ENCODE measurements around the gene STIMATE.

STIMATE gene

DNA sequence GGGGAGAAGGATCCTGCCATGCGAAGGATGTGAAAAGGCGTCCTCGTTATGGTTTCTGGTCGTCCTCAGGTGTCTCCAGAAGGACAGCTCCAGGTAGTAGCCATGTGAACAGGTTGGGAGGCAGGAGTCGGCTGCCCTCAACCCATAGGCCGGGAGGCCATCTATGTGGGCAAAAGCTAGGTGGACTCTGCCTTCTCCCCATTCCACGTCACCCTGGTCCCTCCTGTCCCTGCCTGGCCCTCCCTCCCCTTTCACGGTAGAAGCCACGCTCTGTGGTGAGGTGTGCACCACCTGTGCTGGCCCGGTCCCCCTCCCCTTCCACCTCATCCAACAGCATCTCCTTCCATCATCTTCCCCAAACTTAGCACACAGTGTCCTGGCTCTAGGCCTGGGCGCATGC is 86.4 kb downstream of the STIMATE start:
- no peaks in the 10 kb centered on the region for H3K36me3 ChIP-seq (ENCODE audit: insufficient read depth, low read length)
- no peak overlapping the region for H2AFZ ChIP-seq (ENCODE audit: low read depth, low read length)
- H3K4me3 ChIP-seq (ENCODE audit: low read length): no peak overlapping the region
- no peaks in the 10 kb centered on the region for H3K9me3 ChIP-seq (ENCODE audit: low read length)
- no peaks in the 10 kb centered on the region for H3K4me1 ChIP-seq (ENCODE audit: insufficient read depth, low read length)
- no peaks in the 10 kb centered on the region for H3K27me3 ChIP-seq (ENCODE audit: insufficient read depth, low read length)

- Histone ChIP-seq H3K4me1 (ENCODE audit: insufficient read depth, low read length) (no peaks in the 10 kb centered on the region), H3K4me3 (ENCODE audit: low read length) (no peak overlapping the region), H3K36me3 (ENCODE audit: insufficient read depth, low read length) (no peaks in the 10 kb centered on the region), H2AFZ (ENCODE audit: low read depth, low read length) (no peak overlapping the region), H3K27me3 (ENCODE audit: insufficient read depth, low read length) (no peaks in the 10 kb centered on the region), H3K9me3 (ENCODE audit: low read length) (no peaks in the 10 kb centered on the region)
These were observed 87.5 kb downstream of the STIMATE start for GRCh38 chr3:52809662-52810377.

DNA sequence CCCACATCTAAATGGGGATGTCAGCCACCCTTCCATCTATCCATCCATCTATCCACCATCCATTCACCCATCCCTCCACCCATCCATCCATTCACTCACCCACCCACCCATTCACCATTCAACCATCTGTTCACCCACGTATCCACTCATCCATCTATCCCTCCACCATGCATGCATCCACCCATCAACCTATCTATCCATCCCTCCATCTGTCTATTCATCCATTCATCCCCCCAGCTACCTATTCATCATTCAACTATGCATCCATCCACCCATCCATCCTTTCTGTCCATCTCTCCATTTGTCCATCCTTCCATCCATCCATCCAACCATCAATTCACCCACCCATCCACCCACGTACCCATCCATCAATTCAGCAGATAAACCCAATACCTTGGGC is 88.2 kb downstream of the STIMATE start:
- Histone ChIP-seq H3K4me3 (ENCODE audit: low read length) (no peak overlapping the region), H3K27me3 (ENCODE audit: insufficient read depth, low read length) (no peaks in the 10 kb centered on the region), H3K36me3 (ENCODE audit: insufficient read depth, low read length) (no peaks in the 10 kb centered on the region), H2AFZ (ENCODE audit: low read depth, low read length) (no peak overlapping the region), H3K4me1 (ENCODE audit: insufficient read depth, low read length) (no peaks in the 10 kb centered on the region), H3K9me3 (ENCODE audit: low read length) (no peaks in the 10 kb centered on the region)

- Histone ChIP-seq H3K27me3 (ENCODE audit: insufficient read depth, low read length) (no peaks in the 10 kb centered on the region), H3K36me3 (ENCODE audit: insufficient read depth, low read length) (no peaks in the 10 kb centered on the region), H3K4me1 (ENCODE audit: insufficient read depth, low read length) (no peaks in the 10 kb centered on the region), H3K4me3 (ENCODE audit: low read length) (no peak overlapping the region), H2AFZ (ENCODE audit: low read depth, low read length) (no peak overlapping the region), H3K9me3 (ENCODE audit: low read length) (no peaks in the 10 kb centered on the region)
These were observed 91.9 kb downstream of the STIMATE start for GRCh38 chr3:52805270-52806039.

- H3K27me3 ChIP-seq (ENCODE audit: insufficient read depth, low read length): no peaks in the 10 kb centered on the region
- H3K36me3 ChIP-seq (ENCODE audit: insufficient read depth, low read length): no peaks in the 10 kb centered on the region
- H2AFZ ChIP-seq (ENCODE audit: low read depth, low read length): no peak overlapping the region
- H3K4me1 ChIP-seq (ENCODE audit: insufficient read depth, low read length): no peaks in the 10 kb centered on the region
- no peak overlapping the region for H3K4me3 ChIP-seq (ENCODE audit: low read length)
- no peaks in the 10 kb centered on the region for H3K9me3 ChIP-seq (ENCODE audit: low read length)
These were observed 95.5 kb downstream of the STIMATE start for GRCh38 chr3:52801839-52802238.

DNA sequence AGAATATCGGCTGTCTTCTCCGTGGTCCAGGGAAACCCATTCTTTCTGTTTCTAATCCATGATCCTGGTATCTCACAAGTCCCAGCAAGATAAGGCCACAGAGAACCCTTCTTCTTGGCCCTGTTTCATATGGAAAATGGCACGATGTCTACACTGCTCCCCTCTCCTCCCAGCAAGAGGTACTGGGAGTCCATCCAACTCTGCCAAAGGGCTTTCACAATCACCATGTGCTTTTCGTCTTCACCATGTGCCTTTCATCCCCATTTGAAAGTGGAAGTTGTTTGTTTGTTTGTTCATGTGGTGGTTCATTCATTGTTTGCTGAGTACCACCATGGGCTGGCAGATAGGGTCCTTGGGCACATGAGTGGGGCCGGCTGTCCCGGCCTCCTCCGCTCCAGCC is 97.3 kb downstream of the STIMATE start:
- no peaks in the 10 kb centered on the region for H3K4me1 ChIP-seq (ENCODE audit: insufficient read depth, low read length)
- no peaks in the 10 kb centered on the region for H3K36me3 ChIP-seq (ENCODE audit: insufficient read depth, low read length)
- no peak overlapping the region for H3K4me3 ChIP-seq (ENCODE audit: low read length)
- H2AFZ ChIP-seq (ENCODE audit: low read depth, low read length): no peak overlapping the region
- no peaks in the 10 kb centered on the region for H3K9me3 ChIP-seq (ENCODE audit: low read length)
- no peaks in the 10 kb centered on the region for H3K27me3 ChIP-seq (ENCODE audit: insufficient read depth, low read length)

DNA sequence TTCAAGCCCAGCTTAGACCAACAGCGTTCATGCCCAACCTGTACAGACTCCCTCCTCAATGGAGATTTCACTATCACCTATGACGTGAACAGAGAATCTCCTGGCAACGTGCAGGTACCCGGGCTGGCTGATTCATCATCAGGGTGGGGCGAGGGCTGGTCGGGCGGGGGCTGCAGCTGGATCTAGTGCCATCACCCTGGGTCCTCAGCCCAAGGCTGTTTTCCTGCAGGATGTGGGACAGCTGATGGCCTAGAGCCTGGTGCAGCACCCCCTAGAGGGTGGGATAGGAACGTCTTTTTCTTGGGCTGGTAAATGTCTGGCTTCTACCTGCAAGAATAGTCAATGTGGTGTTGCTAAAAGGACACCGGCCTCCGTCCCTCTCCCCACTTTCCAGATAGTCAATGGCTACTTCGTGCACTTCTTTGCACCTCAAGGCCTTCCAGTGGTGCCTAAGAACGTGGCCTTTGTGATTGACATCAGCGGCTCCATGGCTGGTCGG is 98.3 kb downstream of the STIMATE start:
- no peaks in the 10 kb centered on the region for H3K36me3 ChIP-seq (ENCODE audit: insufficient read depth, low read length)
- H3K4me1 ChIP-seq (ENCODE audit: insufficient read depth, low read length): peaks cover 4% of the 10 kb centered on the region
- no peak overlapping the region for H2AFZ ChIP-seq (ENCODE audit: low read depth, low read length)
- no peak overlapping the region for H3K4me3 ChIP-seq (ENCODE audit: low read length)
- no peaks in the 10 kb centered on the region for H3K27me3 ChIP-seq (ENCODE audit: insufficient read depth, low read length)
- H3K9me3 ChIP-seq (ENCODE audit: low read length): no peaks in the 10 kb centered on the region

- no peak overlapping the region for H3K4me3 ChIP-seq (ENCODE audit: low read length)
- peaks cover 4% of the 10 kb centered on the region for H3K4me1 ChIP-seq (ENCODE audit: insufficient read depth, low read length)
- no peaks in the 10 kb centered on the region for H3K36me3 ChIP-seq (ENCODE audit: insufficient read depth, low read length)
- H3K9me3 ChIP-seq (ENCODE audit: low read length): no peaks in the 10 kb centered on the region
- H2AFZ ChIP-seq (ENCODE audit: low read depth, low read length): no peak overlapping the region
- H3K27me3 ChIP-seq (ENCODE audit: insufficient read depth, low read length): no peaks in the 10 kb centered on the region
These were observed 98.9 kb downstream of the STIMATE start for GRCh38 chr3:52798376-52798977.

GRCh38 chr3:52796411-52796810 is 100.9 kb downstream of the STIMATE start:
- Histone ChIP-seq H3K9me3 (ENCODE audit: low read length) (no peaks in the 10 kb centered on the region), H3K4me1 (ENCODE audit: insufficient read depth, low read length) (peaks cover 4% of the 10 kb centered on the region), H3K4me3 (ENCODE audit: low read length) (no peak overlapping the region), H2AFZ (ENCODE audit: low read depth, low read length) (no peak overlapping the region), H3K36me3 (ENCODE audit: insufficient read depth, low read length) (no peaks in the 10 kb centered on the region), H3K27me3 (ENCODE audit: insufficient read depth, low read length) (peaks cover 2% of the 10 kb centered on the region)

- no peaks in the 10 kb centered on the region for H3K36me3 ChIP-seq (ENCODE audit: insufficient read depth, low read length)
- H3K27me3 ChIP-seq (ENCODE audit: insufficient read depth, low read length): peaks cover 2% of the 10 kb centered on the region
- peaks cover 4% of the 10 kb centered on the region for H3K4me1 ChIP-seq (ENCODE audit: insufficient read depth, low read length)
- H2AFZ ChIP-seq (ENCODE audit: low read depth, low read length): no peak overlapping the region
- no peak overlapping the region for H3K4me3 ChIP-seq (ENCODE audit: low read length)
- H3K9me3 ChIP-seq (ENCODE audit: low read length): no peaks in the 10 kb centered on the region
These were observed 101.9 kb downstream of the STIMATE start for GRCh38 chr3:52795298-52795900.

- peaks cover 2% of the 10 kb centered on the region for H3K27me3 ChIP-seq (ENCODE audit: insufficient read depth, low read length)
- no peak within 1 kb of the TSS for H3K4me3 ChIP-seq (ENCODE audit: low read length)
- no peaks in the 10 kb centered on the region for H3K9me3 ChIP-seq (ENCODE audit: low read length)
- peaks cover 4% of the 10 kb centered on the region for H3K4me1 ChIP-seq (ENCODE audit: insufficient read depth, low read length)
- H3K36me3 ChIP-seq (ENCODE audit: insufficient read depth, low read length): no peaks in the 10 kb centered on the region
- H2AFZ ChIP-seq (ENCODE audit: low read depth, low read length): no peak within 1 kb of the TSS
These were observed 102.7 kb downstream of the STIMATE start, which contains the start of gene ITIH3 for GRCh38 chr3:52794612-52795099. Gene ITIH3, plus strand, starts transcription at chr3:52794796. Its CDS starts 8 bp downstream, at chr3:52794804.

GRCh38 chr3:52793702-52794611 is 103.4 kb downstream of the STIMATE start:
- Histone ChIP-seq H3K9me3 (ENCODE audit: low read length) (no peaks in the 10 kb centered on the region), H2AFZ (ENCODE audit: low read depth, low read length) (no peak overlapping the region)

More at GRCh38 chr3:52793702-52794611, 103.4 kb downstream of the STIMATE start:
- Histone ChIP-seq H3K4me1 (ENCODE audit: insufficient read depth, low read length) (peaks cover 4% of the 10 kb centered on the region), H3K4me3 (ENCODE audit: low read length) (no peak overlapping the region), H3K36me3 (ENCODE audit: insufficient read depth, low read length) (no peaks in the 10 kb centered on the region), H3K27me3 (ENCODE audit: insufficient read depth, low read length) (peaks cover 2% of the 10 kb centered on the region)
